NCI-H187 (cell line): ENCODE measurements around the gene SNX9.

Experiments
- DNase-seq, 2 experiments: peaks; one replicate each; lab custom pipeline; 2025; lab: John Stamatoyannopoulos, UW

Gene SNX9

DNA sequence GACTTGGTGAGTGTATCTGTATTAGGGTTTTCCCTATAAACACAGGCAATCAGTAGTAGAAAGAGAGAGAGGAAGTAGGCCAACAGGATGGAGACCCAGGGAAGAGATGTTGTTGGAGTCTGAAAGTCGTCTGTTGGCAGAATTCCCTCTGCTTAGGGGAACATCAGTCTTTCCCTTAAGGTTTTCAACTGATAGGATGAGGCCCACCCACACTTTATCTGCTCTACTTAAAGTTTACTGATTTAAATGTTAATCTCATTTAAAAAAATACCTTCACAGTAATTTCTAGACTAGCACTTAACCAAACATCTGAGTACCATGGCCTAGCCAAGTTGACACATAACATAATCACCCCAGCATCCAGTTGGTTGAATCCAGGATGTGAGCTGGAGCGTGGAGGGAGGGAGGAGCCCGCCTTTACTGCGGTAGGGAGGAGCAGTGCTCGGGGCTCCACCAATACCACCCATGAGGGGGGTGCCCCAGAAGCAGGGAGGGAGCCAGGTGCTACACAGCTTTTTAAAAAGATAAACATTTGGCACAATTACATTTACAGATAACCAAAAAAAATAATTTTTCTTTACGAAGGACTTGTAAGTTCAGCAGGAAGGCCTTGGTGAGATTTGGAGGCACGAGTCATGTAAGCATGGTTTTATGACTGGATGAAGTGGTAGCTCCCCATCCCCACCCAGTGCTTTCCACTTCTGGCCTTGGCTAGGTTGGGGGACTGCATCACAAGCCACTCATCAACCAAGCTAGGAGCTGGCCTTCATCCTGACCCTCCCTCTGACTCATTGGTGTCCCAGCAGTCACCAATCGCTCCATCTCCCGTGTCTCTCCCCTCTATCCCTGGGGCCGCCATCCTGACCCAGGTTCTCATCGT is 18.4 kb upstream of the SNX9 start:
- no peak for DNase-seq

DNA sequence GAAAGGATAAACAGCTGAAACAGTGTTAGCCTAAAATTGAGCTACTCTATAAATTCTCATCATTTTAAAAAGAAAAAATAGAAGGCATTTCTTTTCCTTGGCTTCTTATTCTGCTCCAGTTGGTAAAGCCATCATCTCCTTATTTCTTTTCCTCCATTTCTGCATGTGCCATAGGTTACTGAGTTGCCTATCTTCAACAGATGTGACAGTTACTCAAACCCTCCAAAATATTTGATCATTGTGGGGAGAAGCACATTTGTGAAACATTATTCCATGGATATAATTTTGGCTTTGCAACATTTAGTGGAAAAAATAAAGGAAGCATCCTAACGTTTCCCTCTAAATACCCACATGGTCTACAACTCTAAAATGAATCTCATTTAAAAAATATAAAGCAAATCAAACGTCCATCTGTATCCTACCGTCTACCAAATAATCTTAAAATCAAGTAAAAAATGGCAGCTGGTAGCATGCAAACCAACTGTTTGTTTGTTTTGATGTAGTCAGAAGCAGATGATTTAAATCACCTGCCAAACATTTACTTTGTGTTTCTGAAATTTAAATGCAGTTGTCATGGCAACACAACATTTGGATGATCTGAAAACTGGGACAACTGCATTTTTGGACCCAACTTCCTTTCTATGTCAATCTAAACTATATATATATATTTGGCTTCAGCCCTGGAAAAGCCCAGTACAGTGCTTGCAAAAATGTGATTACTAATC is 16.8 kb upstream of the SNX9 start:
- DNase-seq = no peak

GRCh38 chr6:157806856-157807215 is 16.2 kb upstream of the SNX9 start:
- no peak for DNase-seq

DNA sequence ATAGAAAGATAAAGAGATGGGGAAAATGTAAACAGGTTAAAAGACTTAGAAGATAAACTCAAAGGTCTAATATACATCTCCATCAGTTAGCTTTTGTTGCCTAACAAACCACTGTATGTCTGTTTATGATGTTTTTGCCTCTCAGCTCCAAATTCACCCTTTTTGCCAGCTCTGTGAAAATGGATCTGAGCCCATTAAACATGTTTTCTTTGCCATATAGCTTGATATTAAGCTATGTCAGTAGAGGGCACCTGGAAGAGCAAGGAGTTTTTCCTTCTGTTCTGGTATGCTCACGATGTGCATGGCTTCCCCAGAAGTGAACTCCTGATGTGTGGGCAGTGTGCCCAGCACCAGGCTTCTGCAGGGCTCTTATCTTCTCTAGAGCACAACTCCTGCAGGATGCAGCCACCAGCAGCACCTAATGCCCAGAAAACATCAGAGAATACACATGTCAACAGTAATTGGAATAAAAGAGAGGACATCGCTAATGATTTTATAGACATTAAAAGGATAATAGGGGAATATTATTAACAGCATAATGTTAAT is 14.6 kb upstream of the SNX9 start:
- no peak for DNase-seq

DNA sequence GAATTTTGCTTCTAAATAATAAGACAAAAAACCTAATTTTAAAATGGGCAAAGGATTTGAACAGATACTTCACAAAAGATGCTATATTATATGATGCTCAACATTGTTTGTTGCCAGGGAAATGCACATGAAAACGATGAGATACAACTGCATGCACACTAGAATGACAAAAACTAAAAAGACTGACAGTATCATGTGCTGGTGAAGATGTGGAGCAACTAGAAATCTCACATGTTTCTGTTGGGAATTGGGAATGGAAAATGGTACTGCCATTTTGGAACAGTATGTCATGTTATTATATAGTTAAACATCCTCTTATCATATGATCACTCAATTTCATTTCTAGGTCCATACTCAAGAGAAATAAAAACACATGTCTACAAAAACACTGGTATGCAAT is 13.4 kb upstream of the SNX9 start:
- DNase-seq = no peak

DNA sequence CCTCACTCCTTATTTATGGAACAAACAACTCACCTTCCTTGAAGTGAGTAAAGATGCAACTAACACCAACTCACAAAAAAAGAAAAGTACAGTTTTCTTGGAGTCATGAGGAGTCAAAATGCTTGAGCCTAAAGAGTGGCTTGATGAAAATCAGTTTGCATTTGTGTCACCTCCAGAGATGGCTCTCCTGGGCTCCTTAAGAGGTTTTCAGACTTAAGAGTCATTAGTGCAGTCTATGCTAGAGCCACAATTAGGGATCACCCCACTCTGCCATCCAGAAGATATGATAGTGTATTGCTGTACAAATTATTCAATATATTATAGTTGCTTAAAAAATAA is 11.9 kb upstream of the SNX9 start:
- DNase-seq = no peak

GRCh38 chr6:157811476-157812173 is 11.4 kb upstream of the SNX9 start:
- no peak for DNase-seq

DNA sequence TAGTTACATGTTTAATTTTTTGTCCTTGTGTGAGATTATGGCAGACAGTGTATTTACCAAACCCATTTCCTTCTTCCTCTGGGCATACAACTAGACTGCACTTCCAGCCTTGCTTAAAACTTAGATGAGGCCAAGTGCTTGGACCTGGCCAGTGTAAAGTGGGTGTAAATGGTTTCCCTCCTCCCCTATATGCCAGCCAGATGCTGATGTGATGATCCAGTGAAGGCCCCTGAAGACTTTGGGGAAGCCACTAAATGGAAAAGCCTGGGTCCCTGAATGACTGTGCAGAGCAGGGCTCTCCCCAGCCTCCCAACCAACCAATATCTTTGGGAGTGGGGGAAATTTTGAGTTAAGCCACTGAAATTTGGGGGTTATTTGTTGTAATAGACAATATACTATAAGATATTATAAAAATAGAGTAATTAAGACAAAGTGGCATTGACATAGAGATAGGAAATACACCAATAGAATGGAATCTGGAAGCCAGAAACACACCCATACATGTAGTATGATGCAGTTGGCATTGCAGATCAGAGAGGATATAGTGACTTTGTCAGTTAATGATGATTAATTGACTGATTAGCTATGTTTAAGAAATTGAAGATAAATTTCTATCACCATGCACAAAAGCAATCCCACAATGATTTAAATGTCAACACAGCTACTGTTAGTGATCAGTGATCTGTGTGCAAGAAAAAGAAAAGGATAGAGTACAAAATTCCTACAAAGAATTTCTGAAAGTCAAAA is 10.4 kb upstream of the SNX9 start:
- no peak for DNase-seq

- no peak for DNase-seq
Observed at GRCh38 chr6:157813191-157813590, 9.9 kb upstream of the SNX9 start.

- DNase-seq = no peak
Observed at GRCh38 chr6:157813750-157814455, 9.1 kb upstream of the SNX9 start.

DNA sequence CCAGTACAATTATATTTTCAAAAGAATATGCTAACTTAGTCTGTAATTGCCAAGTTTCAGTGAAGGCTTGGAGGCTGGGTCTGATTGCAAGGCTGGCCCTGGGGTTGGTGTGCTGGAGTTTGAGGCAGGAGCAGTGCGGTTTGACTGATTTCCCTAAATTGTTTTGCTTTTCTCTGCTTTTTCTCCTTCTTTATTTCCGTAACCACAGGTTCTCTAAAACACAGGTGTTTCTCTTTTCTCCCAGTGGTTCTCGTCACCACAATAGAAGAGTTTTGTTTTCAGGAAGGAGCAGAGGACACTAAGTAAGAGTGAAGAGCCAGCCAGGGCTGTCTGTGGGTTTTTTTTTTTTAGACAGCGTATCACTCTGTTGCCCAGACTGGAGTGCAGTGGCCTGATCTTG is 8.2 kb upstream of the SNX9 start:
- DNase-seq = no peak

DNA sequence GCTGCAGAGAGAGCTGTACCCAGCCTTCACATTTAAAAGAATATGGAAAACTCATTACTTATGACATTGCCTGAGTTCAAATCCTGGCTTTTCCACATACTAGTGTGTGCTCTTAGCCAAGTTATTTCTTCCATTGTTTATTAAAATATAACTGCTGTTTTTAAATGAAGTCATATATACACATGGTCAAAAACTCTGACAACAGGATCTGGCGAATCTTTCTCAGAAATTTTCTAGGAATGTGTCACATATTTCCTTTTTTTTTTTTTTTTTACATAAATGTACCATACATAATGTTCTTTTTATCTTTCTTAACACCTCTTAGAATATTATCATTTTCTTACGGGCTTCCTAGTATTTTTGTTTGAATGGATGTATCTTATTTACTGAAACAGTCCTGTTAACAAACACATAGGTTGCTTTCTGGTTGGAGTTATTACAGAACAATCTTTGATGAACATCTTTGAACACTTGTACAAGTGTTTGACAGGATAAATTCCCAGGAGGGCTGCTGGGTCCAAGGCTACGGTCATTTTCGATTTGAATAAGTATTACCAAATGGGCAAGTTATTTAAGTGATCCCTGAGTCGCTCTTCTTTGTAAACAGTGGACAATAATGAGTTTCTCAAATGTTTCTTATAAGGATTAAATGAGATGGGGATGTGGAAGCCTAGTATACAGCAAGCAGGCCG is 1.6 kb upstream of the SNX9 start:
- no peak for DNase-seq

DNA sequence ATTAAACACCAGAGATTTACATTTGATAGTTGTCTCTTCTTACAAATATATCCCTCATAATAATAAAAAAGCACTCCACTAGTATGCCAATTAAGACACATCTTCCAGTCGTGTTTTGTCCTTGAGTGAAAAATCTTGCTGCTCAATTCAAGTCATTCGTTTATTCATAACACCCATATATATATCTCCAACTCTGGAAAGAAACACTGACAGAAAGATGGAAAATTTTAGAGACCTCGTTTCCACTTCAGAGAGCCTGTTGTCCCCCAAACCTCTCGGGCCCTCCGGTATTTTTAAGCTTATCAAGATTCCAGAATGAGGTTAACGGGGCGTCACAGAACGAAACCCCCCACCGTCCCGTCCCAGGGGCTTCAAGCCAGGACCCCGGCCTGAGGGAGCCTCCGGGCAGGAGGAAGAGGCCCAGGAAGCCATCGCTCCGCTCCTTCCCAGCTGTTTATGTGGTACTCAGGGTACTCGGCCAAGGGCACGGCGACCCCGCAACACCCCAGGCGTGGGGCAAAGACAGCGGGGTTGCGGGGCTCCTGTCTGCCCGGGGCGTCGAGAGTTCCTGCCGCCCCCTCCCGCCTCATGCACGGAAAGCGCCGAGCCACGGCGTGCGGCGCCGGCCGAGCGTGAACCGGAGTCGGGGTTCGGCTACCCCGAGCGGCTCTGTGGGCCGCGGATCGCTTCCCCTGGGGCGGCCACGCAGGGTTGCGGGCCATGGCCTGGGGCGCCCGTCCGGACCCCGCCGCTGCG is 623 bp upstream of the SNX9 start:
- DNase-seq = no peak

DNA sequence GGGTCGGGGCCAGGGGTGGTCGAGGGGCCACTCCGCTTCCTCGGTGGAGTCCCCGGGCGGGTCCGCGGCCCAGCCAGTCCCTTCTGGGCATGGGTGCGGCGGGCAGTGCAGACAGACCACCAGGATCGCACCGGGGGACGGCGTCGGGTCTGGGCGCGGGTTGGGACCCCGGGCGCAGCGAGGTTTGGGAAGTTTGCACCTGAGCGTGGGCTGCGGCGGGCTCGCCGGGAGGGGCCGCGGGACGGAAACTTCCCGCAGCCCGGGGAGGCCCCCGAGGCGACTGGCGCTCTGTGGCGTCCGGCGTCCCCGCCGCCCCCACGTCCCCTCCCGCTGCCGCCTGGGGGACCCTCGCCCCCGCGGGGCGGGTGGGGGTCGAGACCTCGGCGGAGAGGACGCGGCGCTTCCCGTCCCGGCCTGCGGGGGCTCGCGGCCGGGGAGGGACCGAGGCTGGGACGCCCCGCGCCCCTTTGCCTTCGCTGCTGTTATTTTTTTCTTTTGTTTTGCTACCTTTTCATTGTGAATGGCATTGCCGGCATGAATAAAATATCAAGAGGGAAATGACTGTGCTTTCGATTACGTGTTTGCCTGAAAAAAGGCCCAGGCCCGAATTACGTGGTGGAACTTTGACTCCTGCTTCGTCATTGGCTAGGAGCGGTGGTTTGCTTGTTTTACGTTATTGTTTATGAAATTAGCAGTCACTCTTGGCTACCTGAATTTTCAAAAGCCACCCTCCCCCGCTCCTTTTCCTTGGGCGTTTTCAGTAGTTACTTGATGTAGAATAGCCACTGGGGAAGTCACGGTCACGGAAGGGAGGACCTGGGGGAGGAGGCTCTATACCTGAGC is 703 bp downstream of the SNX9 start:
- DNase-seq = no peak

DNA sequence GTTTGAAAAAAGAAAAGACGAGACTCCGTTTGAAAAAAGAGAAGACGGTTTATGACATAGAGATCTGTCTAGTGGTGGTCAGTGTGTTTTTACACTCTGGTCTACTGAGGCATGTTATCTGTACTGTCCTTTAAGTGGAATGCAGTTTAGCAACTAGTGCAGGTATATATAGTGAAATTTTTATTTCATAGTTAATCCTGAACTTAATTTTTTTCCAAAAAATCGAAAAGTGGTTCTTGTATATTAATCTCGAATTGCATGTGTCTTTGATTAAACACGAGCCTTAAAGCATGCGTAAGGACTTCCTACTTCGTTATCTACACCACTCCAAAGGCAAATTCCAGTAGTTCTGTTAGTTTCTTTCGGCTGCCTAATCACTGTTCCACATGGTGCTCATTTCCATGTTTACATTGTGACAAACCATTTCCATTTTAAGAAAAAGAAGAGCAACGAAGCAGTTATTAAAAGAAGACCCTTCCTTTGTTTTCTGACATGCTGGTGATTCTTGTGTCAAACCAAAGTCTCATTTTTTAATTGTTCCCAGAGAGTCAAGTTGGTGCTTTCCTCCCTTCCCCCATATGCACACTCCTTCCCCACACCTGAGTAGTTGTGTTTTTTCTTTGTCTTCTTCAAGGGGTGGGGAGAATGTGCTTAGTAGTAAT is 2.3 kb downstream of the SNX9 start:
- no peak for DNase-seq

- no peak for DNase-seq
Observed at GRCh38 chr6:157830354-157831017, 7.4 kb downstream of the SNX9 start.

- no peak for DNase-seq
Observed at GRCh38 chr6:157831018-157831369, 7.9 kb downstream of the SNX9 start.
